Psoas muscle (tissue), 8 donors: ENCODE measurements around the gene SCAF11. TPM values are rescaled to one million over a fixed set of nuclear protein-coding genes. Genes with fewer than 3 reads are reported as not detected.

Source experiments
- ATAC-seq, 4 donors: fragments of 200-7000 bp; cut with Tn5 transposase; one replicate each; pipeline ENCODE4 v1.9.1; 2020; ENCODE audit warnings: moderate library complexity in 3 of 4, mild to moderate bottlenecking in 2 of 4
- DNase-seq, 2 donors: peaks; one replicate each; pipeline ENCODE4 v3.0.0-alpha.2; 2020
- H3K27ac ChIP-seq: fragments of 200-600 bp; one replicate; pipeline ENCODE4 v1.8.0; 2022
- H3K27me3 ChIP-seq, 3 donors: fragments of 200-600 bp in 1 of 3; one replicate each; pipeline versions ENCODE4 v1.6.1 to v1.8.0; 2013 to 2022; ENCODE audit warnings: low read length in 2 of 3, mild to moderate bottlenecking in 2 of 3, moderate library complexity in 1 of 3; ENCODE audit not compliant: insufficient read depth in 3 of 3
- H3K36me3 ChIP-seq, 2 donors: fragments of 200-600 bp in 1 of 2; one replicate each; pipeline versions ENCODE4 v1.6.1 to v1.8.0; 2013 to 2022; ENCODE audit warnings: low read depth in 1 of 2, mild to moderate bottlenecking in 1 of 2, moderate library complexity in 1 of 2; ENCODE audit not compliant: insufficient read depth in 1 of 2
- H3K4me1 ChIP-seq: fragments of 200-600 bp; one replicate; pipeline ENCODE4 v1.8.0; 2022
- H3K4me3 ChIP-seq: fragments of 200-600 bp; one replicate; pipeline ENCODE4 v1.8.0; 2022; ENCODE audit warnings: mild to moderate bottlenecking
- H3K9me3 ChIP-seq: fragments of 200-600 bp; one replicate; pipeline ENCODE4 v1.8.0; 2022
- CTCF ChIP-seq: fragments of 200-600 bp; IDR thresholded peaks from one replicate; pipeline ENCODE4 v1.8.0; 2022; ENCODE audit warnings: antibody characterized with exemption
- WGBS, 3 donors: extraction: QIAGEN DNeasy Blood & Tissue Kit; methylation state at CpG; one replicate each; pipeline versions ENCODE4 v1.1.6 to v1.1.7; 2013; 5-methylcytosine and 5-hydroxymethylcytosine counted together
- intact Hi-C, 2 donors: fragments of 100-400 bp; cut with DNase I; formaldehyde crosslinking; loops; one replicate each; pipeline versions ENCODE4 v1.11.0 to v1.14.2; 2022
- polyA plus RNA-seq, 3 donors: library from polyadenylated mRNA; stranded (reverse); fragments of 200-250 nt; gene quantifications; one replicate each; pipeline ENCODE4 v1.2.3, GENCODE V29; 2013
- total RNA-seq, 4 donors: library from RNA; stranded (reverse); fragmentation: NEBNext Ultra II Directional in 2 of 4; extraction: Animal tissue kit (Norgen Biotek cat#: 25700) in 2 of 4; gene quantifications; one replicate each; pipeline versions ENCODE4 v1.2.1 to v1.2.4, GENCODE V29; 2021 to 2023
- donor health status: healthy with polysubstance abuse.
- donor health status: DM: no; HTN: no; CAD: no; lungs with moderate emphysema.
- donor health status: Bipolar disorder and iron deficiency.
- donor health status: healthy.
- donor health status: DM: yes; HTN: yes; CAD: no.
- donor health status: DM: no; HTN: no; CAD: no.
- donor health status: DM: no; HTN: no; CAD: no.
- donor health status: DM: yes; HTN: yes; CAD: no.

The SCAF11 gene
- total and polyA plus RNA-seq, 7 donors = 28.5 to 90.0 (median 63.5) TPM

GRCh38 chr12:45962553-45963325 is 27.6 kb downstream of the SCAF11 start:
- intact Hi-C loops = no loop called here
- DNase-seq = no peak
- peaks cover 52% of the 10 kb centered on the region for H3K4me1 ChIP-seq
- peaks cover 0 to 31% of the 10 kb centered on the region in 2 donors for H3K36me3 ChIP-seq
- no peak for TF ChIP-seq CTCF
- H3K9me3 ChIP-seq = no peaks in the 10 kb centered on the region
- no peaks in the 10 kb centered on the region for H3K27me3 ChIP-seq
- no peak overlapping the region for H3K27ac ChIP-seq
- 77 to 79% (median 79%) methylated on average over 4 of the region's 4 CpGs for WGBS, 3 donors
- ATAC-seq = no peak
- H3K4me3 ChIP-seq = no peak overlapping the region

DNA sequence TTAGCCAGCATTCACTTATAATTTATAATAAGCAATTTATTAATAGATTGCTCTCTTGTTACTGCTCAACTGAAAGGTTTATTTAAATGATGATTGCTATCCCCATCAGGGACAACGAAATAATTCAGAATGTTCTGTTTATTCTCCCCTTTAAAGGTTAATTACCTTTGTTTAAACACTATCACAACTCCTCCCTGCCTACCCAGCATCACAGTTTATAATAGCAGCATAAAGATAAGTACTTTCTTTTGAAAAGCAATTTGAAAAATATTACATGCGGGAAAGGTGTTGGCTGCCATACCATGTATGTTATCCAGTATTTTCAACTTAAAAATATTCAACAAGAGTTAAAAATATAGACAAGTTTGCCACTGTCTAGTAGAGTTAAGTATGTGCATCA is 30.6 kb downstream of the SCAF11 start:
- no peak for DNase-seq
- Histone ChIP-seq H3K27me3 (no peaks in the 10 kb centered on the region), H3K9me3 (no peaks in the 10 kb centered on the region), H3K27ac (no peak overlapping the region), H3K4me3 (no peak overlapping the region), H3K36me3 (peaks cover 0 to 38% of the 10 kb centered on the region in 2 donors), H3K4me1 (peaks cover 24% of the 10 kb centered on the region)
- no peak for ATAC-seq
- intact Hi-C loops = no loop called here
- TF ChIP-seq CTCF = no peak
- 62 to 76% (median 63%) methylated on average over 2 of the region's 2 CpGs for WGBS, 3 donors

- 74 to 80% (median 76%) methylated on average over 5 of the region's 5 CpGs for WGBS, 3 donors
- H3K9me3 ChIP-seq = no peaks in the 10 kb centered on the region
- ATAC-seq (peak in 1 of 4 donors; percentile 52), DNase-seq (no peak)
- H3K4me1 ChIP-seq = peaks cover 24% of the 10 kb centered on the region
- no peak overlapping the region for H3K27ac ChIP-seq
- peaks cover 0 to 38% of the 10 kb centered on the region in 2 donors for H3K36me3 ChIP-seq
- H3K4me3 ChIP-seq = no peak overlapping the region
- no peaks in the 10 kb centered on the region for H3K27me3 ChIP-seq
- intact Hi-C loops = no loop called here
- TF ChIP-seq CTCF = no peak
Measured at GRCh38 chr12:45959025-45959424, 31.3 kb downstream of the SCAF11 start.

DNA sequence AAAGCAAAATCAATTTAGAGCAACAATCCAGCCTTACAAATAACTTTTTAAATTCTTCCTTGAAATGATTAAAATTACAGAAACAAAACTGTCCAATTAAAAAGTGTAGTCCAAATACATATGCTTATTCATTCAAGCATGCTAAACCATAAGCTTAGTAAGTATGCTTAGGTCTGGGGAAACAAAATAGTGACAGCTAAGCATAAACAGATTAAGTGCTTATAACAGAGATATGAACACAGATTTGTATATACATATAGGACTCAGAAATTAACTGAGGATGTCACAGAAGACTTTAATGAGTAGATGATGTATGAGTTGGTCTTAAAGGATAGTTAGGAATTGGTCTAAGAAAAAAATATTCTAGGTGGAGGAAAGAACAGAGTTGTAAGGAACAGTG is 41.8 kb downstream of the SCAF11 start:
- no peaks in the 10 kb centered on the region for H3K4me1 ChIP-seq
- DNase-seq (no peak), ATAC-seq (no peak)
- H3K27ac ChIP-seq = no peak overlapping the region
- TF ChIP-seq CTCF = no peak
- H3K27me3 ChIP-seq = no peaks in the 10 kb centered on the region
- intact Hi-C loops = no loop called here
- no peak overlapping the region for H3K4me3 ChIP-seq
- H3K36me3 ChIP-seq = peaks cover 3 to 77% of the 10 kb centered on the region in 2 donors
- no peaks in the 10 kb centered on the region for H3K9me3 ChIP-seq

GRCh38 chr12:45946435-45946834 is 43.9 kb downstream of the SCAF11 start:
- DNase-seq (no peak), ATAC-seq (no peak)
- Histone ChIP-seq H3K27ac (no peak overlapping the region), H3K27me3 (no peaks in the 10 kb centered on the region), H3K4me1 (no peaks in the 10 kb centered on the region), H3K9me3 (no peaks in the 10 kb centered on the region), H3K36me3 (peaks cover 3 to 86% of the 10 kb centered on the region in 2 donors), H3K4me3 (no peak overlapping the region)
- intact Hi-C loops = no loop called here
- no peak for TF ChIP-seq CTCF
- WGBS, 3 donors = 85 to 94% (median 93%) methylated on average over 1 of the region's 1 CpG
